HepG2 (cell line): ENCODE data around the gene SBNO2. TPM values are rescaled to one million over a fixed set of nuclear protein-coding genes. Genes with fewer than 3 reads are reported as not detected.

Experiments used
- CHCHD3 ChIP-seq: sonication (generic); formaldehyde crosslinking; IDR thresholded peaks from 2 replicates; pipeline ENCODE4 v1.8.0; 2022; ENCODE audit warnings: mild to moderate bottlenecking, missing genetic modification reagents, moderate library complexity
- DNMT1 ChIP-seq: sonication (generic); formaldehyde crosslinking; IDR thresholded peaks from 2 replicates; pipeline ENCODE4 v1.5.1; 2020; ENCODE audit warnings: mild to moderate bottlenecking, missing genetic modification reagents
- FOXP1 ChIP-seq, 2 experiments: fragments of 450-650 bp in 1 of 2; IDR thresholded peaks; 2 replicates each; pipeline ENCODE4 v1.6.1; 2017 to 2018; ENCODE audit warnings: antibody characterized with exemption in 1 of 2
- MEIS2 ChIP-seq: sonication (generic); formaldehyde crosslinking; IDR thresholded peaks from 2 replicates; pipeline ENCODE4 v1.9.0; 2021; ENCODE audit warnings: mild to moderate bottlenecking, missing genetic modification reagents
- NONO ChIP-seq, 2 experiments: fragments of 450-650 bp in 1 of 2; sonication (generic) in 1 of 2; formaldehyde crosslinking in 1 of 2; IDR thresholded peaks in 1 of 2; conservative IDR thresholded peaks in 1 of 2; 2 replicates each; pipeline versions ENCODE4 v1.6.1 to v1.8.0; 2017 to 2022; ENCODE audit warnings: mild to moderate bottlenecking in 1 of 2, missing genetic modification reagents in 1 of 2, moderate library complexity in 1 of 2
- PAWR ChIP-seq: sonication (generic); formaldehyde crosslinking; IDR thresholded peaks from 2 replicates; pipeline ENCODE4 v1.4.0; 2020; ENCODE audit warnings: missing genetic modification reagents, mild to moderate bottlenecking, borderline replicate concordance
- RBAK ChIP-seq: sonication (generic); formaldehyde crosslinking; IDR thresholded peaks from 2 replicates; pipeline ENCODE4 v1.5.1; 2020; ENCODE audit warnings: mild to moderate bottlenecking, missing genetic modification reagents
- RBFOX2 ChIP-seq: fragments of 200-400 bp; formaldehyde crosslinking; IDR thresholded peaks from 2 replicates; pipeline ENCODE4 v1.6.1; 2017; ENCODE audit warnings: low read depth, mild to moderate bottlenecking, low read length
- SIN3A ChIP-seq: IDR thresholded peaks from 2 replicates; pipeline ENCODE4 v1.6.1; 2011; ENCODE audit warnings: low read depth, mild to moderate bottlenecking, control low read depth, low read length, borderline replicate concordance
- STAG1 ChIP-seq: sonication (generic); formaldehyde crosslinking; IDR thresholded peaks from 2 replicates; pipeline ENCODE4 v1.4.0; 2020; ENCODE audit warnings: missing genetic modification reagents
- TERF1 ChIP-seq: sonication (generic); formaldehyde crosslinking; IDR thresholded peaks from 2 replicates; pipeline ENCODE4 v1.8.0; 2022; ENCODE audit warnings: mild to moderate bottlenecking, missing genetic modification reagents, moderate library complexity
- ZBTB2 ChIP-seq: sonication (generic); formaldehyde crosslinking; IDR thresholded peaks from 2 replicates; pipeline ENCODE4 v1.8.0; 2022; ENCODE audit warnings: low read depth, missing genetic modification reagents
- ZBTB38 ChIP-seq: sonication (generic); formaldehyde crosslinking; IDR thresholded peaks from 2 replicates; pipeline ENCODE4 v1.5.1; 2020; ENCODE audit warnings: mild to moderate bottlenecking, missing genetic modification reagents
- ZBTB49 ChIP-seq: sonication (generic); formaldehyde crosslinking; IDR thresholded peaks from 2 replicates; pipeline ENCODE4 v1.4.0; 2020; ENCODE audit warnings: missing genetic modification reagents, borderline replicate concordance
- ZGPAT ChIP-seq: IDR thresholded peaks from 2 replicates; pipeline ENCODE4 v1.6.1; 2016; ENCODE audit warnings: mild to moderate bottlenecking
- ZNF263 ChIP-seq: sonication (generic); formaldehyde crosslinking; IDR thresholded peaks from 2 replicates; pipeline ENCODE4 v1.4.0; 2020; ENCODE audit warnings: missing genetic modification reagents
- ZNF501 ChIP-seq: sonication (generic); formaldehyde crosslinking; IDR thresholded peaks from 2 replicates; pipeline ENCODE4 v1.5.1; 2020; ENCODE audit warnings: mild to moderate bottlenecking, moderate library complexity, missing genetic modification reagents
- ZNF512B ChIP-seq: sonication (generic); formaldehyde crosslinking; IDR thresholded peaks from 2 replicates; pipeline ENCODE4 v1.5.1; 2020; ENCODE audit warnings: missing genetic modification reagents, mild to moderate bottlenecking, borderline replicate concordance
- ZNF75D ChIP-seq: sonication (generic); formaldehyde crosslinking; IDR thresholded peaks from 2 replicates; pipeline ENCODE4 v1.8.1; 2023; ENCODE audit warnings: missing genetic modification reagents, mild to moderate bottlenecking, borderline replicate concordance
- polyA plus RNA-seq, 8 experiments: library from polyadenylated mRNA; depleted of rRNA in 3 of 8; stranded (reverse) in 7 of 8; unstranded in 1 of 8; fragments of >200 nt; fragmentation: Illumina TruSeq in 4 of 8; extraction: Trizol in 4 of 8; gene quantifications; 2 replicates each; pipeline versions ENCODE4 v1.2.1 to v1.2.3, GENCODE V29; 2011 to 2016; ENCODE audit warnings: low read depth in 4 of 8, missing spikeins in 1 of 8, mixed read lengths in 1 of 8; ENCODE audit not compliant: insufficient read depth in 1 of 8
- total RNA-seq, 5 experiments: library from RNA; depleted of rRNA; stranded (reverse); fragments of >200 nt; fragmentation: Illumina TruSeq; extraction: Trizol; gene quantifications; 2 replicates each; pipeline ENCODE4 v1.2.3, GENCODE V29; 2016; ENCODE audit warnings: low read depth in 1 of 5

The SBNO2 gene
- total and polyA plus RNA-seq, 2 of the 13 experiments (the other 11 are each of a cell fraction or from before 2014, with no cell fraction given), result 8.6 to 10.4 TPM

GRCh38 chr19:1093811-1094553, 80.1 kb downstream of the SBNO2 start (continued):
- TF ChIP-seq DNMT1 (CRISPR knock-in tag) (no peak), ZNF512B (CRISPR knock-in tag) (no peak), ZBTB49 (CRISPR knock-in tag) (no peak), PAWR (CRISPR knock-in tag) (no peak), FOXP1 (IDR thresholded peaks at IDR 0.05) (no peak), FOXP1 (CRISPR knock-in tag; IDR thresholded peaks at IDR 0.05) (no peak), STAG1 (CRISPR knock-in tag) (peak; percentile 17; the same call in 1 of the 2 replicates), RBFOX2 (0 out of 2 replicates have a peak, but pooled peaks have one; percentile 24), SIN3A (peak; percentile 48; the same call in 1 of the 2 replicates), ZNF501 (CRISPR knock-in tag) (0 out of 2 replicates have a peak, but pooled peaks have one; percentile 49), MEIS2 (CRISPR knock-in tag) (no peak), ZBTB38 (0 out of 2 replicates have a peak, but pooled peaks have one; percentile 27), ZNF75D (no peak), ZGPAT (peak; percentile 44; the same call in 1 of the 2 replicates), NONO (IDR thresholded peaks at IDR 0.05) (no peak), NONO (CRISPR knock-in tag; conservative IDR thresholded peaks at IDR 0.05) (0 out of 2 replicates have a peak, but pooled peaks have one; percentile 46), ZBTB2 (no peak), ZNF263 (CRISPR knock-in tag) (peak; percentile 48; the same call in 1 of the 2 replicates), TERF1 (CRISPR knock-in tag) (no peak), RBAK (no peak), CHCHD3 (CRISPR knock-in tag) (no peak)
